GM18873 (cell line): ENCODE measurements around the gene LRRC4B.
A peak's percentile ranks its signal among the peaks of the same experiment; 100 is the strongest.
"Not testable (repeated sequence)": the region's sequence is repeated elsewhere in the genome, so short reads cannot be mapped to it uniquely, and the experiment has no call there.

Experiments
- ATAC-seq: cut with Tn5 transposase; IDR thresholded peaks from one replicate; pipeline ENCODE4 v1.9.1; 2021; ENCODE audit warnings: mild to moderate bottlenecking, moderate library complexity, moderate number of reproducible peaks; ENCODE audit not compliant: unreplicated experiment, low FRiP score

The LRRC4B gene

GRCh38 chr19:50531171-50531612, 37.0 kb downstream of the LRRC4B start:
- no peak for ATAC-seq

- ATAC-seq = not testable (repeated sequence)
Measured at GRCh38 chr19:50528052-50528451, 40.2 kb downstream of the LRRC4B start.

- no peak for ATAC-seq
Measured at GRCh38 chr19:50522881-50523280, 45.4 kb downstream of the LRRC4B start.

GRCh38 chr19:50520822-50521465, 47.3 kb downstream of the LRRC4B start:
- no peak for ATAC-seq

GRCh38 chr19:50519006-50519575, 49.1 kb downstream of the LRRC4B start:
- no peak for ATAC-seq

GRCh38 chr19:50518091-50519005, 49.9 kb downstream of the LRRC4B start:
- no peak for ATAC-seq

- no peak for ATAC-seq
Measured at GRCh38 chr19:50517704-50518075, 50.5 kb downstream of the LRRC4B start.

GRCh38 chr19:50516964-50517703, 51.1 kb downstream of the LRRC4B start:
- ATAC-seq = no peak

GRCh38 chr19:50516456-50516855, 51.8 kb downstream of the LRRC4B start:
- ATAC-seq = no peak

GRCh38 chr19:50515168-50515561, 53.1 kb downstream of the LRRC4B start:
- ATAC-seq = no peak

GRCh38 chr19:50514346-50515167, 53.7 kb downstream of the LRRC4B start:
- ATAC-seq = no peak

- ATAC-seq = no peak
Measured at GRCh38 chr19:50513746-50514345, 54.4 kb downstream of the LRRC4B start, which contains the start of gene ASPDH. Gene ASPDH, minus strand, starts transcription at chr19:50513913. Its CDS starts 90 bp downstream, at chr19:50513823.

GRCh38 chr19:50512999-50513745, 55.1 kb downstream of the LRRC4B start:
- ATAC-seq = no peak

GRCh38 chr19:50512112-50512998, 55.9 kb downstream of the LRRC4B start:
- ATAC-seq = no peak

- ATAC-seq = peak; percentile 85
Measured at GRCh38 chr19:50511069-50511822, 57.0 kb downstream of the LRRC4B start, which contains the start of gene JOSD2. Gene JOSD2, minus strand, starts transcription at chr19:50511191. Its CDS starts 760 bp downstream, at chr19:50510431.

- no peak for ATAC-seq
Measured at GRCh38 chr19:50510700-50511068, 57.6 kb downstream of the LRRC4B start.

GRCh38 chr19:50510121-50510670, 58.0 kb downstream of the LRRC4B start:
- no peak for ATAC-seq
